Measurements from ENCODE around the gene CAB39.

The CAB39 gene

GRCh38 chr2:230784795-230785194 is 72.2 kb downstream of the CAB39 start:
- TF ChIP-seq, protein P1, sequence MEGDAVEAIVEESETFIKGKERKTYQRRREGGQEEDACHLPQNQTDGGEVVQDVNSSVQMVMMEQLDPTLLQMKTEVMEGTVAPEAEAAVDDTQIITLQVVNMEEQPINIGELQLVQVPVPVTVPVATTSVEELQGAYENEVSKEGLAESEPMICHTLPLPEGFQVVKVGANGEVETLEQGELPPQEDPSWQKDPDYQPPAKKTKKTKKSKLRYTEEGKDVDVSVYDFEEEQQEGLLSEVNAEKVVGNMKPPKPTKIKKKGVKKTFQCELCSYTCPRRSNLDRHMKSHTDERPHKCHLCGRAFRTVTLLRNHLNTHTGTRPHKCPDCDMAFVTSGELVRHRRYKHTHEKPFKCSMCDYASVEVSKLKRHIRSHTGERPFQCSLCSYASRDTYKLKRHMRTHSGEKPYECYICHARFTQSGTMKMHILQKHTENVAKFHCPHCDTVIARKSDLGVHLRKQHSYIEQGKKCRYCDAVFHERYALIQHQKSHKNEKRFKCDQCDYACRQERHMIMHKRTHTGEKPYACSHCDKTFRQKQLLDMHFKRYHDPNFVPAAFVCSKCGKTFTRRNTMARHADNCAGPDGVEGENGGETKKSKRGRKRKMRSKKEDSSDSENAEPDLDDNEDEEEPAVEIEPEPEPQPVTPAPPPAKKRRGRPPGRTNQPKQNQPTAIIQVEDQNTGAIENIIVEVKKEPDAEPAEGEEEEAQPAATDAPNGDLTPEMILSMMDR (IDR thresholded peaks at IDR 0.05; ENCODE audit: low read length, missing control alignments) = no peak
- peak; percentile 28 for DNase-seq (ENCODE audit: low read depth)

GRCh38 chr2:230785346-230785745 is 72.7 kb downstream of the CAB39 start:
- TF ChIP-seq, protein P1 (IDR thresholded peaks at IDR 0.05; ENCODE audit: low read length, missing control alignments) = no peak
- DNase-seq (ENCODE audit: low read depth) = no peak
- no peak overlapping the region for H3K4me3 ChIP-seq (replicated peaks; ENCODE audit: low read depth, low read length)

More at GRCh38 chr2:230784795-230785194, 72.2 kb downstream of the CAB39 start:
- no peak overlapping the region for H3K4me3 ChIP-seq (replicated peaks; ENCODE audit: low read depth, low read length)

GRCh38 chr2:230787101-230787500 is 74.5 kb downstream of the CAB39 start:
- TF ChIP-seq, protein P1 (IDR thresholded peaks at IDR 0.05; ENCODE audit: low read length, missing control alignments) = no peak

GRCh38 chr2:230788554-230789175 is 76.0 kb downstream of the CAB39 start:
- TF ChIP-seq, protein P1 (IDR thresholded peaks at IDR 0.05; ENCODE audit: low read length, missing control alignments) = no peak

More at GRCh38 chr2:230787101-230787500, 74.5 kb downstream of the CAB39 start:
- no peak for DNase-seq (ENCODE audit: low read depth)
- H3K4me3 ChIP-seq (replicated peaks; ENCODE audit: low read depth, low read length) = no peak overlapping the region

DNA sequence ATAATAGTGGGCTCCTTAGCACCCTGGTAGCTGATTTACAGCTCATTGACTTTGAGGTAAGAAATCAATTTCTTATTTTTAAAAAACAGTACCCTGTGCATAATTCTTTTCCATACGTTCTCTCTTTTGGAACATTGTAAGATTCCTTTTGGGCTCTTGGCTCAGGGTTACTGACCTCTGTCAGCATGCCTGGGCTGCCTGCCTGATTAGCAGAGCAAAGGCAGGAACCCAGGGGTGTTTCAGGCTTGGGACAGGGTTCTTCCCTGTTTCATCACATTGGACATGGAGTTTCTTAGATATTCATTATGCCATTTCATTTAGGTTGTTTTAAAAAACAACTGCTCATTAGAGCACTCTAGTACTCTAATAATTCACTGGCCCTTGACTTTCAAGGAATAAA is 78.3 kb downstream of the CAB39 start:
- TF ChIP-seq, protein P1 (IDR thresholded peaks at IDR 0.05; ENCODE audit: low read length, missing control alignments) = no peak
- DNase-seq (ENCODE audit: low read depth) = peak; percentile 33
- no peak overlapping the region for H3K4me3 ChIP-seq (replicated peaks; ENCODE audit: low read depth, low read length)

More at GRCh38 chr2:230788554-230789175, 76.0 kb downstream of the CAB39 start:
- DNase-seq (ENCODE audit: low read depth) = no peak
- no peak overlapping the region for H3K4me3 ChIP-seq (replicated peaks; ENCODE audit: low read depth, low read length)

DNA sequence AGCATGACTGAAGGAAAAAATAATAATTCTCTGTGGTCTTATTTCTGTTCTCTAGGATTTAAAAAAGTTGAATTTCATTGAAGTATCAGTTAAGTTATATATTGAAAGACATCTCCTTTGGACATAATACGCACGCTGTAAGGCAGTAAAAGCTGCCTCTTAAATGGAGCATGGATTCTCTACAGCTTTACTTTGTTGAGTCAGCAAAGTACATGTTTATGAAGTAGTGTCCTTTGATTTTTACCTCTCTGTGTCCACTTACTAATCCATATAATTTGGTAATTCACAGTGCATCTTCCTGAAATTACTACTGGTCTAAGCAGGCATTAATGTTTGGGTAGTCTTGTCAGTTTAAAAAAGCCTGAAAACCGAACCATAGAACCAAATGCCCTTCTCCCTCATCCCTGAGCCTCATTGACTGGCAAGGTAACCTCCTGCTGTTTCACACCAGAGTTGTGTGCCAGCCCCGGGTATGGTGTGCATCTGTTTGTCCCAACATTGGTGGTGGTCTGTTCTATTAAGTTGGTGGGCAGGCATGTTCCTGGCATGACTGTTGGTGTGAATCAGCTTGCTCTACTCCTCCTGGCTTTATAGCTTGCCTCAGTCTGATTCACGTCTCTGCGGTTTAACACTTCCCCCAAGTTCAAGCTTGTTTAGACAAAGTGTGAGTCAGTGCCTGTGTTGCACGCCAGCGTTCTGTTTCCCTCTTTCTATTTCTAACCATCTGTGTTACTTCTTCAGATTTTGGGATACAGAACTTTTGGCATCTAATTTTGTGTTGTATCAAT is 81.1 kb downstream of the CAB39 start:
- H3K4me3 ChIP-seq (replicated peaks; ENCODE audit: low read depth, low read length) = no peak overlapping the region
- peak; percentile 99 for DNase-seq (ENCODE audit: low read depth)
- TF ChIP-seq, protein P1 (IDR thresholded peaks at IDR 0.05; ENCODE audit: low read length, missing control alignments) = no peak

All from fibroblast of pulmonary artery (primary cell).